HS-5 (cell line): ENCODE data around the gene NDUFS4.
"Not testable (repeated sequence)": the region's sequence is repeated elsewhere in the genome, so short reads cannot be mapped to it uniquely, and the experiment has no call there.

ENCODE experiments used
- DNase-seq: peaks from one replicate; pipeline ENCODE4 v3.0.0-alpha.2; 2012; ENCODE audit warnings: low read depth

The NDUFS4 gene

GRCh38 chr5:53560506-53561191 is at the start of gene NDUFS4:
NDUFS4 (plus strand) TSS chr5:53560639; CDS start chr5:53560663, 24 bp downstream.
- peak; percentile 78 for DNase-seq

DNA sequence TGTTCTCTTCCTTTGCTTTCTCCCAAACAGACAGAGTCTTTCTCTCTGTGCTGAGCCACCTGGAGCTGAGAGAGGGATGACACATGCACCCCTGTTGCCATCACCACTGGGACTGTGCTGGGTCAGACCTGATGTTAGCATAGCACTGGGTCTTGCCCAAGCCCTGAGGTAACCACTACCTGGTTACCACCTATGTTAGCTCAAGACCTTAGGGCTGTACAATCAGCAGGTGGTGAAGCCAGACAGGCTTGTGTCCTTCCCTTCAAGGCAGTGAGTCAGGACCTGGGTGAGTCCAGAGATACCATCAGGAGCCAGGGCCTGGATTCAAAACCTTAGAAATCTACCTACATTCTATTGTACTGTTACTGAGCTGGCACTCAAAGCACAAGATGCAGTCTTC is 47.9 kb upstream of the NDUFS4 start:
- DNase-seq = no peak

GRCh38 chr5:53515988-53516387 is 44.5 kb upstream of the NDUFS4 start:
- DNase-seq = no peak

DNA sequence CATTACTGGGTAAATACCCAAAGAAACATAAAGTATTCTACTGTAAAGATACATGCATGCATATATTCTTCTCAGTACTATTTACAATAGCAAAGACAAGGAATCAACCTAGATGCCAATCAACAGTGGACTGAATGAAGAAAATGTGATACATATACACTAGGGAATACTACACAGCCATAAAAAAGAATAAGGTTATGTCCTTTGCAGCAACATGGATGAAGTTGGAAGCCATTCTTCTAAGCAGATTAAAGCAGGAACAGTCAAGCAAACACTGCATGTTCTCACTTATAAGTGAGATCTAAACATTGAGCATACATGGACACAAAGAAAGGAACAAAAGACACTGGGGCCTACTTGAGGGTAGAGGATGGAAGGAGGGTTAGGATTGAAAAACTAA is 39.6 kb upstream of the NDUFS4 start:
- no peak for DNase-seq

DNA sequence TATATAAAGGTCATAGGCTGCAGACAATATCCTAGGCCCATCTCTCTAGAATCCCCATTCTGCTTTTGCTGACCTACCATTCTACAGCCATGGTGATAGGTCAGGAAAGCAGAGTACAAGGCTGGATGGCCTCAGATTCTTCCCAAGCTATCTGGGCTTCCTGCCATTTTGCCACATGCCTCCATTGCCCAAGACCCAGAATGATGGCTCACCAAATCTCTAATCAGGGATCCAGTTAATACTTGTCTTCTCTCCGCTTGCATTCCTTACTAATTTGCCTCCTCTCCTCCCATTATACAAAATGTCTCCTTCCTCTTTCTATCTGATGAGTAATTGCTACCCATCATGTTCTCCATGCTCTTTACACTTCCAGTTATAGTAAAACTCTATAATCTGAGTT is 22.7 kb upstream of the NDUFS4 start:
- DNase-seq = no peak

GRCh38 chr5:53540739-53541138 is 19.7 kb upstream of the NDUFS4 start:
- not testable (repeated sequence) for DNase-seq

- no peak for DNase-seq
Observed at GRCh38 chr5:53541859-53542258, 18.6 kb upstream of the NDUFS4 start.

- DNase-seq = no peak
Observed at GRCh38 chr5:53542926-53543325, 17.5 kb upstream of the NDUFS4 start.

DNA sequence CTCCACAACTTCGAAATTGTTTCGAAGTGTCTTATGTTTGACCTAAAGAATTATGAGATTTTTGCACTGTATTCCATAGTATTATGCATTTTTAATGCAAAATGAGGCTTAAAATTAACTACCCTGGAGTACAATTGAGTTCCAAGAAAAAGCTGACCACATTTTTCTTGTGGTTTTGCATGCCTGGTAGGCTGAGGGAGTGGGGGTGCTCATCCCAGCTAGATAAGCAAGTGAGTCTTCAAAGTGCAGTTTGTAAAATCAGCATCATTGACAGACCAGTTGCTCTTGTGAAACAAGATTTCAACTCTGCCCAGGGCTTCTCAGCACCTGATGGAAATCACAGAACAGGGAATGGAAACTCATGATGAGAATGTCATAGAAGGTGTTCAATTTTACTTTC is 17.0 kb upstream of the NDUFS4 start:
- DNase-seq = no peak

DNA sequence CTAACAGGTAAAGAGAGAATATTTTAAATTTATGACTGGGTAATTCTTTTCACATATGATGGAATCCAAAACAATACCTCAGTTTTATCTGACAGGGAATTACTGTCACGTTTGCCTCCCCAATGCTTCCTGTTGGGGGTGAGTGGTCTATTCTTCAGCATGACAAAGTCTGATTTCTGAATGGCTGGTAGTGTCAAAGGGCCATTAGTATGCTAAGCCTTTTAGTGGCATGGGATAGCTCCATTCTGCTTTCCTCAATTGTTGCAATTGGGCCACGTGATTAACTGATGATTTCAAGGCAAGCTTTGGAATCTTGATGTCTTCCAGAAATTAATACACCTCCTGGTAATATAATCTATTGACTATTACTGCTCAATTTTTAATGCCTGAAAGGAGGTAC is 14.7 kb upstream of the NDUFS4 start:
- no peak for DNase-seq

DNA sequence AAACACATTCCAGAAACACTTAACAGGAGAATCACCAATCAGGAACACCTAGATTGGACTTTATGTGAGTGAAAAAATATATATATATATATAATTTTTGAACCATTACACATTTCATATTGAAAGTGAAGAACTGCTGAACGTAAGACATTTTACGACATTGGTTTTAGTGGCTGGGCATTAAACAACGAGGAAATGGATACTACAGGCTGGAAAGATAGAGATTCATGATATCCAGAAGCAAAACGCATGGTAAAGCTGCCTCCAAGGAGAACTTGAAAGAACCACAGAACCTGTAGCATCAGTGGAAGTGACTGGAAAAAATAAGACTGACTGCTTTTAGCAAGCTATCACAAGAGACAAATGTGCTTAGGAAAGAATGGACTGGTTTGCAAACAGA is 13.2 kb upstream of the NDUFS4 start:
- no peak for DNase-seq

DNA sequence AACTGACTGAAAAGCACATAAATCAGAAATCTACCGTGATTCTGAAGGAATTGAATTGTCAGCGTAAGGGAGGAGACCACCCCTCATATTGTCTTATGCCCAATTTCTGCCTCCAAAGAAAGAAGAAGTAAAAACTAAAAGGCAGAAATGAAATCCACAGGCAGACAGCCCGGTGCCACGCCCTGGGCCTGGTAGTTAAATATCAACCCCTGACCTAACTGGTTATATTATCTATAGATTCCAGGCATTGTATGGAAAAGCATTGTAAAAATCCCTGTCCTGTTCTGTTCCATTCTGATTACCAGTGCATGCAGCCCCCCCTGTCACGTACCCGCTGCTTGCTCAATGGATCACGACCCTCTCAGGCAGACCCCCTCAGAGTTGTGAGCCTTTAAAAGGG is 11.9 kb upstream of the NDUFS4 start:
- DNase-seq = not testable (repeated sequence)

GRCh38 chr5:53549792-53550191 is 10.6 kb upstream of the NDUFS4 start:
- no peak for DNase-seq

- DNase-seq = no peak
Observed at GRCh38 chr5:53552561-53552960, 7.9 kb upstream of the NDUFS4 start.

GRCh38 chr5:53554444-53554843 is 6.0 kb upstream of the NDUFS4 start:
- no peak for DNase-seq

- no peak for DNase-seq
Observed at GRCh38 chr5:53555160-53555559, 5.3 kb upstream of the NDUFS4 start.

- no peak for DNase-seq
Observed at GRCh38 chr5:53556001-53556400, 4.4 kb upstream of the NDUFS4 start.

GRCh38 chr5:53557386-53557785 is 3.1 kb upstream of the NDUFS4 start:
- no peak for DNase-seq

- DNase-seq = no peak
Observed at GRCh38 chr5:53558966-53559365, 1.5 kb upstream of the NDUFS4 start.

DNA sequence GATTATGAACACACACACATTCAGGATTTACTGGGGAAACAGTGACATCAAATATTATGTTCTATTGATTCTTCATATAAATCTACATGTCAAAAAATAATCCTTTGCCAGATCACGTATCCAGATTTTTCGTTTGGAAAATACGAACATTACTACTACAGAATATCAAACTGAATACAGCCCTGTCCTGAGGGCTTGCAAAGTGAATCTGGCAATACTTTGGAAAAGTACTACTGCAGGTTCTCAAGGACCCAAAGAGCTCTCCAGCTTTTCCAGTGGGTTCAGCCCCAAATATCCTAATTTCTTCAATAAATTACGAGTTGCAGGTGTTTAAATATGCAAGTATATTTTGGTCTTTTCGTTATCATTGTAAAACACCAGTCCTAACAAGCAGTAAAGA is 411 bp upstream of the NDUFS4 start:
- no peak for DNase-seq

DNA sequence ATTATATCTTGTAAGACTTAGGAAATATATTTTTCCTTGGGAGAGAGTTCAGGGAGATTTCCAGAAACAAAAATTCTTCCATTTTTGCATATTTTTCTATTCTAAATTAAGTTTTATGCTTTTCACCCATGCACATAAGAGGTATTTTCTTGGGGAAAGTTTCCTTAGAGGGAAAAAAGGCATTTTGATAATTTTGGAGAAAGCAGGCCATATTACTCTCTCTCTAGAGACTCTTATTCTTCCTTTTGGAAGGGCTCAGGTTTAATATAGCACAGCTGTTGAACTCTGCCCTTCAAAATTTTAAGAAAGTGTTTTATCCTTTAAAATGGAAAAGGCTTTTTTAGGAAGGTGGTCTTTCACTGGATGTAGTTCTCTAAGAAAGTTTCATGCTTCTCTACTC is 8.0 kb downstream of the NDUFS4 start:
- DNase-seq = no peak

GRCh38 chr5:53568871-53569270 is 8.4 kb downstream of the NDUFS4 start:
- DNase-seq = no peak

GRCh38 chr5:53569453-53569852 is 9.0 kb downstream of the NDUFS4 start:
- DNase-seq = no peak

GRCh38 chr5:53571403-53571802 is 11.0 kb downstream of the NDUFS4 start:
- DNase-seq = no peak

GRCh38 chr5:53575101-53575500 is 14.7 kb downstream of the NDUFS4 start:
- no peak for DNase-seq
